ENCODE data around the gene SYT5. TPM values are rescaled to one million over a fixed set of nuclear protein-coding genes. Genes with fewer than 3 reads are reported as not detected.

SYT5 gene
- total RNA-seq, 1 donor = not detected

DNA sequence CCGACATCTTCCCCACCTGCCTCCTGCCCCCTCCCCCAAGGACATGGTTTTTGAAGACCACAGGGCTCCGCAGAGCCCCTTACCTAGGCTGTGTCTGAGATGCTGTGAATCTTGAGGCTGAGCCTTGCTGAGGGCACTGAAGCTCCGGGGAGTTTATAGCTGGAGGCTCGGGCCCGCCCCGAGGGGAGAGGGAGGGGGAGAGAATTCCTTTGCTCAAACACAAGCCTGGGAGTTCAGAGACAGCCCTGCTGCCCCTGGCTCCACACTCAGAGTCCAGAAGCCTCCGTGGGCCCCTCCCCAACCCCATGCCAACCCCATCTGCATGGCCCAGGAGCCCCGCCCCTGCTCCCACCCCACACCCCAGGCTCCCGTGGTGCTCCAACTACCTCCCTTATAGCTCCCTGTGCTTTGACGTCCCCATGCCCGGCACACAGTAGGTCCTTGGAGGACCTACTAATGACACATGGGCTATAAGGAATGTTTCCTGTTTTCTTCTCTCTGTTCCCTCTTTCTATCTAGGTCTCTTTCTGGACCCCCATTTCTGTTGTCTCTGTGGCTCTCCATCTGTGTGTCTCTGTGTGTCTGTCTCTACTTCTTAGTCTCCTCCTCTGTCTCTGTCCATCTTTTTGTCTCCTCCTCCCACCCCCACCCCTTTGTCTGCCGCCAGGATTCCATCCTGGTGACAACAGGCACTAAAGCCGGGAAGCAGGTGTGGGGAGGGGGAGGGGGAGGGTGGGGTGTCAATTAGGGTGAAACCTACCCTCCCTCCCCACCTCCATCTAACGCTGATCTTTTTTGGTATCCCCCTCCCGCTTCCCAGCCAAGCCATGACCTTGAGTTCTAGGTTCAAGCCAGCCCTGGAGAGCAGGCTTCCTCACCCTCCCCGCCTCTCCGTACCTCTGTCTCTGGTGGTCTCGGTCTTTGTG lies 30.7 kb downstream of the SYT5 start, which contains the start of gene TNNT1:
TSS of gene TNNT1 (minus strand) at position 129 of the 926 bp plus-strand sequence. CDS start 2,049 bp downstream, outside the sequence.
- no peaks in the 10 kb centered on the region for H3K79me2 ChIP-seq (ENCODE audit: insufficient read depth, low read length)
- H2AFZ ChIP-seq (ENCODE audit: low read length) = no peak within 1 kb of the TSS
- no peaks in the 10 kb centered on the region for H3K9me3 ChIP-seq (ENCODE audit: low read depth, low read length)
- TF ChIP-seq, protein P1, sequence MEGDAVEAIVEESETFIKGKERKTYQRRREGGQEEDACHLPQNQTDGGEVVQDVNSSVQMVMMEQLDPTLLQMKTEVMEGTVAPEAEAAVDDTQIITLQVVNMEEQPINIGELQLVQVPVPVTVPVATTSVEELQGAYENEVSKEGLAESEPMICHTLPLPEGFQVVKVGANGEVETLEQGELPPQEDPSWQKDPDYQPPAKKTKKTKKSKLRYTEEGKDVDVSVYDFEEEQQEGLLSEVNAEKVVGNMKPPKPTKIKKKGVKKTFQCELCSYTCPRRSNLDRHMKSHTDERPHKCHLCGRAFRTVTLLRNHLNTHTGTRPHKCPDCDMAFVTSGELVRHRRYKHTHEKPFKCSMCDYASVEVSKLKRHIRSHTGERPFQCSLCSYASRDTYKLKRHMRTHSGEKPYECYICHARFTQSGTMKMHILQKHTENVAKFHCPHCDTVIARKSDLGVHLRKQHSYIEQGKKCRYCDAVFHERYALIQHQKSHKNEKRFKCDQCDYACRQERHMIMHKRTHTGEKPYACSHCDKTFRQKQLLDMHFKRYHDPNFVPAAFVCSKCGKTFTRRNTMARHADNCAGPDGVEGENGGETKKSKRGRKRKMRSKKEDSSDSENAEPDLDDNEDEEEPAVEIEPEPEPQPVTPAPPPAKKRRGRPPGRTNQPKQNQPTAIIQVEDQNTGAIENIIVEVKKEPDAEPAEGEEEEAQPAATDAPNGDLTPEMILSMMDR (IDR thresholded peaks at IDR 0.05; ENCODE audit: extremely low read depth, low read depth, low read length) = no peak
- H3K27me3 ChIP-seq (ENCODE audit: insufficient read depth, low read length) = peaks cover 37% of the 10 kb centered on the region
- no peak within 1 kb of the TSS for H3K27ac ChIP-seq (ENCODE audit: low read depth, low read length)
- no peaks in the 10 kb centered on the region for H3K36me3 ChIP-seq (ENCODE audit: insufficient read depth, low read length)
- no peak within 1 kb of the TSS for H3K4me3 ChIP-seq (ENCODE audit: insufficient read depth, low read length)
- H4K20me1 ChIP-seq (ENCODE audit: insufficient read depth, low read length) = no peaks in the 10 kb centered on the region
- peak; percentile 77 for DNase-seq (ENCODE audit: insufficient read length, low spot score, missing footprints)
- no peaks in the 10 kb centered on the region for H3K4me1 ChIP-seq (ENCODE audit: insufficient read depth, low read length)
- H3K4me2 ChIP-seq (ENCODE audit: insufficient read depth, low read length) = no peak within 1 kb of the TSS

DNA sequence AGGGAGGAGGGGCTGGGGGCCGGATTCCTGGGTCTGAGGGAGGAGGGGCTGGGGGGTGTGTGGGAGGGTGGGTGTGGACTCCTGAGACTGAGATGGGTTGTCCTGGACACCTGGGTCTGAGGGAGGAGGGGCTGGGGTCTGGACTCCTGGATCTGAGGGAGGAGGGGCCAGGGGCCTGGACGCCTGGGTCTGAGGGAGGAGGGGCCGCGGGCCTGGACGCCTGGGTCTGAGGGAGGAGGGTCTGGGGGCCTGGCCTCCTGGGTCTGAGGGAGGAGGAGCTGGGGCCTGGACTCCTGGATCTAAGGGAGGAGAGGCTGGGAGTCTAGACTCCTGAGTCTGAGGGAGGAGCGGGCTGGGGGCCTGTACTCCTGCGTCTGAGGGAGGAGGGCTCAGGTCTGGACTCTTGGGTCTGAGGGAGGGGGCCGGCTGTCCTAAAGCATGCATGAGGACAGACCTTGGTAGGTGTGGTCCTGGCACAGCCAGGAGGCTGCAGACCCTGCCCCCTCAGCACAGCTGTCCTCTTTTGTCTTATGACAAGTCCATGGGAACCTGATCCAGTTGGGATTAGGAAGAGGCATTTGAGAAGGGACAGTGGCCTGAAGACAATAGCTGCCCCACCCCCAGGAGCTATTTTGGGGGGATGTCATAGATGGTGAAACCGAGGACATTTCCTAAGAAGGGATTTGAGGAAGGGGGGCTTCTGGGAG lies 32.4 kb downstream of the SYT5 start:
- Histone ChIP-seq H3K27ac (ENCODE audit: low read depth, low read length) (no peak overlapping the region), H3K79me2 (ENCODE audit: insufficient read depth, low read length) (no peaks in the 10 kb centered on the region), H3K4me1 (ENCODE audit: insufficient read depth, low read length) (no peaks in the 10 kb centered on the region), H4K20me1 (ENCODE audit: insufficient read depth, low read length) (no peaks in the 10 kb centered on the region), H3K4me2 (ENCODE audit: insufficient read depth, low read length) (no peak overlapping the region), H3K9me3 (ENCODE audit: low read depth, low read length) (no peaks in the 10 kb centered on the region), H3K4me3 (ENCODE audit: insufficient read depth, low read length) (no peak overlapping the region), H3K36me3 (ENCODE audit: insufficient read depth, low read length) (no peaks in the 10 kb centered on the region), H3K27me3 (ENCODE audit: insufficient read depth, low read length) (peaks cover 49% of the 10 kb centered on the region), H2AFZ (ENCODE audit: low read length) (no peak overlapping the region)
- DNase-seq (ENCODE audit: insufficient read length, low spot score, missing footprints) = peak; percentile 69
- TF ChIP-seq, protein P1 (IDR thresholded peaks at IDR 0.05; ENCODE audit: extremely low read depth, low read depth, low read length) = no peak

DNA sequence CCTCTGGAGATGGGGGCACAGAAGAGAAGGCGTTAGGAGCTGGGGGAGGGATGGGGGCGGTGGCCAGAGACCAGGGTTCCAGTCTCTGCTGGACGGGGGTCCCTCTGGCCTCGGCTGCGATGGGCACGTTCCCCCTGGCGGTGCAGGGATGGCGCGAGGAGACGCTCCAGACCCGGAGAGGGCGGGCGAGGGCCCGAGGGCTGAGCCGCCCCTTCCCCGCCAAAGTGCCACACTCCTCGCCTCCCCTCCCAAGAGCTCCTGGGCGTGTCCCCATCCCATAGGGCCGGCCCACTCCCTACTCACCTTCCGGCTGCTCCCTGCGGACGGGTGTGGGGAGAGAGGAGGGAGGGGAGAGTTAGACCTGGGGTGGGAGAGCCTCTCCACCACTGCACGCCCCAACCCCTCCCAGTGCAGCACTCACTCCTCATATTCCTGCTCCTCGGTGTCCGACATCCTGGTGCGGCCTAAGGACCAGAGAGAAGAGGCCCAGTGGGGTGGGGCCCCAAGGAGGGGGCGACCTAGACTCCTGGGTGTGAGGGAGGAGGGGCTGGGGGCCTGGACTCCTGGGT lies 33.3 kb downstream of the SYT5 start:
- no peaks in the 10 kb centered on the region for H3K36me3 ChIP-seq (ENCODE audit: insufficient read depth, low read length)
- H3K4me2 ChIP-seq (ENCODE audit: insufficient read depth, low read length) = no peak overlapping the region
- no peak overlapping the region for H3K4me3 ChIP-seq (ENCODE audit: insufficient read depth, low read length)
- H3K4me1 ChIP-seq (ENCODE audit: insufficient read depth, low read length) = no peaks in the 10 kb centered on the region
- TF ChIP-seq, protein P1 (IDR thresholded peaks at IDR 0.05; ENCODE audit: extremely low read depth, low read depth, low read length) = no peak
- no peak overlapping the region for H2AFZ ChIP-seq (ENCODE audit: low read length)
- H3K9me3 ChIP-seq (ENCODE audit: low read depth, low read length) = no peaks in the 10 kb centered on the region
- no peaks in the 10 kb centered on the region for H3K79me2 ChIP-seq (ENCODE audit: insufficient read depth, low read length)
- no peak overlapping the region for H3K27ac ChIP-seq (ENCODE audit: low read depth, low read length)
- peak; percentile 64 for DNase-seq (ENCODE audit: insufficient read length, low spot score, missing footprints)
- H3K27me3 ChIP-seq (ENCODE audit: insufficient read depth, low read length) = peaks cover 50% of the 10 kb centered on the region
- H4K20me1 ChIP-seq (ENCODE audit: insufficient read depth, low read length) = no peaks in the 10 kb centered on the region
